Measurements from ENCODE around the gene ZNF688.
"Not testable (repeated sequence)": the region's sequence is repeated elsewhere in the genome, so short reads cannot be mapped to it uniquely, and the experiment has no call there.

The ZNF688 gene

GRCh38 chr16:30557707-30557956 lies 13.9 kb downstream of the ZNF688 start:
- DNase-seq (ENCODE audit: low read depth) = no peak

- no peak for DNase-seq (ENCODE audit: low read depth)
Observed at GRCh38 chr16:30556125-30556473, 15.4 kb downstream of the ZNF688 start.

GRCh38 chr16:30555315-30556124 lies 16.0 kb downstream of the ZNF688 start:
- no peak for DNase-seq (ENCODE audit: low read depth)

GRCh38 chr16:30554557-30555314 lies 16.8 kb downstream of the ZNF688 start:
- DNase-seq (ENCODE audit: low read depth) = no peak

- no peak for DNase-seq (ENCODE audit: low read depth)
Observed at GRCh38 chr16:30553393-30553899, 18.1 kb downstream of the ZNF688 start.

- DNase-seq (ENCODE audit: low read depth) = no peak
Observed at GRCh38 chr16:30552956-30553355, 18.6 kb downstream of the ZNF688 start.

- peak; percentile 35 for DNase-seq (ENCODE audit: low read depth)
Observed at GRCh38 chr16:30551781-30552180, 19.7 kb downstream of the ZNF688 start.

GRCh38 chr16:30548416-30549253 lies 22.9 kb downstream of the ZNF688 start:
- DNase-seq (ENCODE audit: low read depth) = no peak

GRCh38 chr16:30546115-30546514 lies 25.4 kb downstream of the ZNF688 start:
- DNase-seq (ENCODE audit: low read depth) = no peak

GRCh38 chr16:30543067-30543466 lies 28.4 kb downstream of the ZNF688 start:
- DNase-seq (ENCODE audit: low read depth) = no peak

- DNase-seq (ENCODE audit: low read depth) = no peak
Observed at GRCh38 chr16:30541502-30542329, 29.8 kb downstream of the ZNF688 start.

GRCh38 chr16:30540916-30541464 lies 30.5 kb downstream of the ZNF688 start:
- DNase-seq (ENCODE audit: low read depth) = not testable (repeated sequence)

GRCh38 chr16:30539986-30540526 lies 31.5 kb downstream of the ZNF688 start:
- not testable (repeated sequence) for DNase-seq (ENCODE audit: low read depth)

GRCh38 chr16:30539000-30539964 lies 32.2 kb downstream of the ZNF688 start:
- DNase-seq (ENCODE audit: low read depth) = no peak

- not testable (repeated sequence) for DNase-seq (ENCODE audit: low read depth)
Observed at GRCh38 chr16:30536391-30537024, 35.0 kb downstream of the ZNF688 start.

GRCh38 chr16:30535777-30536190 lies 35.7 kb downstream of the ZNF688 start:
- DNase-seq (ENCODE audit: low read depth) = peak; percentile 59

- no peak for DNase-seq (ENCODE audit: low read depth)
Observed at GRCh38 chr16:30535106-30535776, 36.3 kb downstream of the ZNF688 start.

GRCh38 chr16:30534368-30535105 lies 37.0 kb downstream of the ZNF688 start, which contains the start of gene ZNF747:
ZNF747 (minus strand) TSS chr16:30534858; CDS start chr16:30534679, 179 bp downstream.
- DNase-seq (ENCODE audit: low read depth) = peak; percentile 87

Data from activated T-helper 9 cell treated with anti-CD3 and anti-CD28 coated beads, Interleukin-2, amount 50 U/mL, for 16 hours (primary cell).